Uterus (tissue), 4 donors: ENCODE measurements around the gene PPIH. TPM values are rescaled to one million over a fixed set of nuclear protein-coding genes. Genes with fewer than 3 reads are reported as not detected.
"Not testable (repeated sequence)": the region's sequence is repeated elsewhere in the genome, so short reads cannot be mapped to it uniquely, and the experiment has no call there.

Experiments
- DNase-seq, 2 donors: peaks; one replicate each; pipeline ENCODE4 v3.0.0-alpha.2; 2019 to 2020
- H3K27ac ChIP-seq, 2 donors: fragments of 200-600 bp; sonication (generic); 1 replicate in 1 of 2; 2 replicates in 1 of 2; pipeline ENCODE4 v1.5.1; 2016 to 2018
- H3K27me3 ChIP-seq, 2 donors: fragments of 200-600 bp; sonication (generic); one replicate each; pipeline ENCODE4 v1.5.1; 2018 to 2019; ENCODE audit warnings: control low read depth in 1 of 2
- H3K36me3 ChIP-seq, 2 donors: fragments of 200-600 bp; sonication (generic); one replicate each; pipeline ENCODE4 v1.5.1; 2019; ENCODE audit warnings: control low read depth in 1 of 2
- H3K4me1 ChIP-seq, 2 donors: fragments of 200-600 bp; sonication (generic); one replicate each; pipeline ENCODE4 v1.5.1; 2018 to 2019; ENCODE audit warnings: control low read depth in 1 of 2
- H3K4me3 ChIP-seq, 2 donors: fragments of 200-600 bp; sonication (generic); 1 replicate in 1 of 2; 2 replicates in 1 of 2; pipeline ENCODE4 v1.5.1; 2018 to 2019; ENCODE audit warnings: mild to moderate bottlenecking in 1 of 2
- H3K9me3 ChIP-seq, 2 donors: fragments of 200-600 bp; sonication (generic); one replicate each; pipeline ENCODE4 v1.5.1; 2019; ENCODE audit warnings: control low read depth in 1 of 2
- POLR2A ChIP-seq, 2 donors: fragments of 450-650 bp; IDR thresholded peaks; one replicate each; pipeline ENCODE4 v1.6.1; 2016; ENCODE audit warnings: antibody characterized with exemption in 2 of 2, mild to moderate bottlenecking in 1 of 2, moderate library complexity in 1 of 2
- intact Hi-C: fragments of 100-400 bp; cut with DNase I; formaldehyde crosslinking; loops from one replicate; pipeline ENCODE4 v1.15.1; 2023; ENCODE audit warnings: low total_unique reads
- total RNA-seq, 4 donors: library from RNA; depleted of rRNA in 3 of 4; stranded (reverse); fragments of >200 nt in 3 of 4; gene quantifications; one replicate each; pipeline versions ENCODE4 v1.1.0 to v1.2.4, GENCODE V29; 2014 to 2023
- TF ChIP-seq, protein P1 (sequence below), 4 experiments: fragments of 200-600 bp in 2 of 4; fragments of 450-650 bp in 2 of 4; sonication (generic) in 2 of 4; IDR thresholded peaks; one replicate each; pipeline ENCODE4 v1.5.1; 2016 to 2019; ENCODE audit warnings: antibody characterized with exemption in 4 of 4, mild to moderate bottlenecking in 2 of 4, moderate library complexity in 1 of 4
- donor health status: DM: yes; HTN: yes; CAD: no.

Gene PPIH
- total RNA-seq, 4 donors from 2014 or later = 2.6 to 48.4 (median 36.3) TPM

DNA sequence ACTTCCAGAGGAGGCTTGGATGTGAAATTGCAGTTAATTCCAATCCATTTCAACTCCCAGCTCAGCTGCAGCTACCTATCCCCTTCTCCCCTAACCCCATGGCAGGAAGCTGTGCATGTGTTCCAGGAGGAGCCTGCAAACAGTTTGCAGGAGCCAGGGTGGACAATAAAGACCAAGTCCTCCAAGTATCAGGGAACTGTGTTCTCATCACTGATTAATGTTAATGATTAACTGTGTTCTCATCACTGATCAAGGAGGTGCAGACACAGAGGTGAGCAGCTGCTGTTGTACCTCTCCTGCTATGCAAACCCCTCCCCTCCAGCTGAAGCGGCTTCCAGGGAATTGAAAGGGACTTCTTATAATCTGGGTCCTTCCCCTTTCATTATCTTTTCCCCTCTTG, 62.6 kb downstream of the PPIH start:
- DNase-seq = no peak
- no peak overlapping the region for H3K4me3 ChIP-seq
- no peaks in the 10 kb centered on the region for H3K4me1 ChIP-seq
- intact Hi-C loops = no loop called here
- TF ChIP-seq POLR2A (IDR thresholded peaks at IDR 0.05) = no peak
- TF ChIP-seq, protein P1, sequence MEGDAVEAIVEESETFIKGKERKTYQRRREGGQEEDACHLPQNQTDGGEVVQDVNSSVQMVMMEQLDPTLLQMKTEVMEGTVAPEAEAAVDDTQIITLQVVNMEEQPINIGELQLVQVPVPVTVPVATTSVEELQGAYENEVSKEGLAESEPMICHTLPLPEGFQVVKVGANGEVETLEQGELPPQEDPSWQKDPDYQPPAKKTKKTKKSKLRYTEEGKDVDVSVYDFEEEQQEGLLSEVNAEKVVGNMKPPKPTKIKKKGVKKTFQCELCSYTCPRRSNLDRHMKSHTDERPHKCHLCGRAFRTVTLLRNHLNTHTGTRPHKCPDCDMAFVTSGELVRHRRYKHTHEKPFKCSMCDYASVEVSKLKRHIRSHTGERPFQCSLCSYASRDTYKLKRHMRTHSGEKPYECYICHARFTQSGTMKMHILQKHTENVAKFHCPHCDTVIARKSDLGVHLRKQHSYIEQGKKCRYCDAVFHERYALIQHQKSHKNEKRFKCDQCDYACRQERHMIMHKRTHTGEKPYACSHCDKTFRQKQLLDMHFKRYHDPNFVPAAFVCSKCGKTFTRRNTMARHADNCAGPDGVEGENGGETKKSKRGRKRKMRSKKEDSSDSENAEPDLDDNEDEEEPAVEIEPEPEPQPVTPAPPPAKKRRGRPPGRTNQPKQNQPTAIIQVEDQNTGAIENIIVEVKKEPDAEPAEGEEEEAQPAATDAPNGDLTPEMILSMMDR (IDR thresholded peaks at IDR 0.05) = no peak
- no peak overlapping the region for H3K27ac ChIP-seq
- no peaks in the 10 kb centered on the region for H3K36me3 ChIP-seq
- no peaks in the 10 kb centered on the region for H3K9me3 ChIP-seq
- no peaks in the 10 kb centered on the region for H3K27me3 ChIP-seq

DNA sequence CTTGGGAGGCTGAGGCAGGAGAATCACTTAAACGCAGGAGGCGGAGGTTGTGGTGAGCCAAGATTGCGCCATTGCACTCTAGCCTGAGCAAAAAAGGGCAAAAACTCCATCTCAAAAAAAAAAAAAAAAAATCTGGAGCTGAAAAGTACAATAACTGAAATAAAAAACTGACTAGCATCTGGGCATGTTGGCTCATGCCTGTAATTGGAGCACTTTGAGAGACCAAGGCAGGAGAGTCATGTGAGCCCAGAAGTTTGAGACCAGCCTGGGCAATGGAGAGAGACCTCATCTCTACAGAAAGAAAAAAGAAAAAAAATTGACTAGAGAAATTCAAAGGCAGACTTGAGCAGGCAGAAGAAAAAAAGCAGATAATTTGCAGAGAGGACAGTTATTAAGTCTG, 63.7 kb downstream of the PPIH start:
- H3K9me3 ChIP-seq = no peaks in the 10 kb centered on the region
- intact Hi-C loops = no loop called here
- no peak overlapping the region for H3K27ac ChIP-seq
- no peak for TF ChIP-seq POLR2A (IDR thresholded peaks at IDR 0.05)
- TF ChIP-seq, protein P1 (IDR thresholded peaks at IDR 0.05) = no peak
- DNase-seq = no peak
- no peaks in the 10 kb centered on the region for H3K27me3 ChIP-seq
- H3K4me3 ChIP-seq = no peak overlapping the region
- no peaks in the 10 kb centered on the region for H3K36me3 ChIP-seq
- H3K4me1 ChIP-seq = no peaks in the 10 kb centered on the region

GRCh38 chr1:42722403-42722802, 64.2 kb downstream of the PPIH start:
- DNase-seq, H3K27ac ChIP-seq, H3K9me3 ChIP-seq, H3K4me1 ChIP-seq, H3K4me3 ChIP-seq, H3K36me3 ChIP-seq, H3K27me3 ChIP-seq, intact Hi-C loops: not testable (repeated sequence)

DNA sequence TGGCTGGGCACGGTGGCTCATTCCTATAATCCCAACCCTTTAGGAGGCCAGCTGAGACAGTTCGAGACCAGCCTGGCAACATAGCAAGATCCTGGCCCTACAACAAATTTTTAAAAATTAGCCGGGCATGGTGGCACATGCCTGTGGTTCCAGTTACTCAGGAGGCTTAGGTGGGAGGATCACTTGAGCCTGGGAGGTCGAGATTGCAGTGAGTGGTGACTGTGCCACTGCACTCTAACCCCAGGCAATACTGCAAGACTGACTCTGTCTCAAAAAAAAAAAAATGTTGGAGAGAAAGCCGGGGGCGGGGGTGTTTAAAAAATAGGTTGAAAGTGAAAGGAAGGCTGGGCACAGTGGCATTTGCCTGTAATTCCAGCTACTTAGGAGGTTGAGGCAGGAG, 65.3 kb downstream of the PPIH start:
- H3K27ac ChIP-seq = no peak overlapping the region
- H3K27me3 ChIP-seq = no peaks in the 10 kb centered on the region
- H3K4me1 ChIP-seq = no peaks in the 10 kb centered on the region
- TF ChIP-seq, protein P1 (IDR thresholded peaks at IDR 0.05) = no peak
- no peak for TF ChIP-seq POLR2A (IDR thresholded peaks at IDR 0.05)
- intact Hi-C loops = no loop called here
- DNase-seq = no peak
- H3K4me3 ChIP-seq = no peak overlapping the region
- no peaks in the 10 kb centered on the region for H3K9me3 ChIP-seq
- H3K36me3 ChIP-seq = no peaks in the 10 kb centered on the region

DNA sequence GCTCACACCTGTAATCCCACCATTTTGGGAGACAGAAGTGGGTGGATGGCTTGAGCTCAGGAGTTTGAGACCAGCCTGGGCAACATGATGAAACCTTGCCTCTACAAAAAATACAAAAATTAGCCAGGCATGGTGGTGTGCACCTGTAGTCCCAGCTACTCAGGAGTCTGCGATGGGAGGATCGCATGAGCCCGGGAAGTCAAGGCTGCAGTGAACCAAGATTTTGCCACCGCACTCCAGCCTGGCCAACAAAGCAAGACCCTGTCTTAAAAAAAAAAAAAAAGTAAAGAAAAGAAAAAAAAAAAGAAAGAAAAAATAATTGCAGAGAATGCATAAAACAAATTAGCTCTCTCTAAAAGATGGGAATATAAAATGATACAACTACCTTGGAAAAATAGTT, 67.6 kb downstream of the PPIH start:
- H3K27me3 ChIP-seq, H3K4me3 ChIP-seq, H3K4me1 ChIP-seq, H3K9me3 ChIP-seq, intact Hi-C loops, H3K36me3 ChIP-seq, H3K27ac ChIP-seq, DNase-seq: not testable (repeated sequence)

Other genes starting within 250 kb of the PPIH start
- 1 to 10 TPM in 1 of 4 donors, under 1 TPM in 1, not detected in 2; 0.59 to 5.7 TPM for gene ZMYND12, start 202.4 kb upstream of the PPIH start, total RNA-seq
- 10 to 100 TPM; 11.5 to 76.3 (median 46.7) TPM for gene PPCS, start 201.9 kb upstream of the PPIH start, total RNA-seq
- 10 to 100 TPM in 1 of 4 donors, 1 to 10 TPM in 3; 1.5 to 11.0 (median 6.0) TPM for gene CCDC30, start 195.1 kb upstream of the PPIH start, total RNA-seq
- 100 to 1,000 TPM; 282 to 387 (median 333) TPM for gene YBX1, start 24.0 kb downstream of the PPIH start, total RNA-seq
- under 1 TPM in 1 of 4 donors, not detected in 3; 0.28 TPM for gene CLDN19, start 81.8 kb downstream of the PPIH start, total RNA-seq
- gene P3H1, start 108.6 kb downstream of the PPIH start, total RNA-seq = 100 to 1,000 TPM in 1 of 4 donors, 10 to 100 TPM in 3; 11.5 to 119 (median 34.7) TPM
- gene C1orf50, start 108.8 kb downstream of the PPIH start, total RNA-seq = 1 to 10 TPM in 2 of 4 donors, under 1 TPM in 1, not detected in 1; 0.26 to 6.7 (median 5.7) TPM
- gene TMEM269, start 126.6 kb downstream of the PPIH start, total RNA-seq = 1 to 10 TPM in 1 of 4 donors, under 1 TPM in 1, not detected in 2; 0.07 to 1.1 TPM
- 10 to 100 TPM in 2 of 4 donors, 1 to 10 TPM in 1, under 1 TPM in 1; 0.59 to 16.0 (median 7.6) TPM for gene ERMAP, start 158.7 kb downstream of the PPIH start, total RNA-seq
- gene SVBP, start 159.0 kb downstream of the PPIH start, total RNA-seq = 10 to 100 TPM; 13.1 to 27.4 (median 23.1) TPM
- 10 to 100 TPM in 3 of 4 donors, 1 to 10 TPM in 1; 4.7 to 24.1 (median 15.2) TPM for gene ZNF691, start 188.2 kb downstream of the PPIH start, total RNA-seq